GM12891 (cell line): Measurements from ENCODE around the gene SRSF12.

ENCODE experiments used
- DNase-seq: peaks from one replicate; pipeline ENCODE4 v3.0.0; 2011; ENCODE audit warnings: low spot score; ENCODE audit not compliant: insufficient read length
- FAIRE-seq: peaks from 2 replicates; lab custom pipeline; 2011; peaks lifted over from hg19 to GRCh38; lab: Jason Lieb, UNC
- PAX5 ChIP-seq: IDR thresholded peaks from 2 replicates; pipeline ENCODE4 v1.6.1; 2011; ENCODE audit warnings: low read length, moderate library complexity, mild to moderate bottlenecking; ENCODE audit not compliant: insufficient read depth, severe bottlenecking
- POLR2A ChIP-seq: IDR thresholded peaks from 2 replicates; pipeline ENCODE4 v1.6.1; 2011; ENCODE audit warnings: low read depth, low read length, control low read depth
- POLR2AphosphoS5 ChIP-seq: IDR thresholded peaks from 2 replicates; pipeline ENCODE4 v1.6.1; 2011; ENCODE audit warnings: low read depth, low read length, control low read depth
- POU2F2 ChIP-seq: IDR thresholded peaks from 2 replicates; pipeline ENCODE4 v1.6.1; 2011; ENCODE audit warnings: low read depth, mild to moderate bottlenecking, control low read depth, low read length, moderate library complexity
- SPI1 ChIP-seq: IDR thresholded peaks from 2 replicates; pipeline ENCODE4 v1.6.1; 2011; ENCODE audit warnings: low read depth, low read length, control low read depth
- TAF1 ChIP-seq: IDR thresholded peaks from 2 replicates; pipeline ENCODE4 v1.6.1; 2011; ENCODE audit warnings: low read depth, low read length, control low read depth

SRSF12 gene

GRCh38 chr6:89063881-89064280, 54.0 kb downstream of the SRSF12 start:
- FAIRE-seq (no peak), DNase-seq (no peak)
- no peak for TF ChIP-seq POU2F2
- no peak for TF ChIP-seq POLR2A
- TF ChIP-seq TAF1 = no peak
- TF ChIP-seq PAX5 = no peak
- TF ChIP-seq SPI1 = no peak
- TF ChIP-seq POLR2AphosphoS5 = no peak

GRCh38 chr6:89059227-89059626, 58.6 kb downstream of the SRSF12 start:
- DNase-seq (no peak), FAIRE-seq (no peak)
- no peak for TF ChIP-seq SPI1
- no peak for TF ChIP-seq POU2F2
- no peak for TF ChIP-seq POLR2AphosphoS5
- TF ChIP-seq PAX5 = no peak
- TF ChIP-seq POLR2A = no peak
- TF ChIP-seq TAF1 = no peak

DNA sequence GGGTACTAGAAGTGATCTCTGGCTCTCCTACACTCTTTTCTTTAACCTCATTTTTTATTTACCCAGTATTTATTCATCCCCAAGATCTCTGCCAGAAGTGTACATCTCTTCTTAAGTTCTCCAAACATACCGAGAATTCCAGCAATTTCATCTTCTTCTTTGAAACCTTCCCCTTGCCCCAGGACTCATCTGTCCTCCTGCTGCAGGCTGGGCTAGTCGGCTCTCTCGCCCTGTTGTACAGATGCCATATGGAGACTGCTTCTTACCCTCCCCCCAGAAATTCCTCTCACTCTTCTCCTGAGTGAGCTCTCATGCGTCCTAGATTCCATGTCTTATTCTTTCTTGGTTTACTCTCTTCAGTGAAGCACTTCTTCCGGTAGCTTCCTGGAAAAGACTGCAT, 59.2 kb downstream of the SRSF12 start:
- no peak for DNase-seq
- TF ChIP-seq PAX5 (no peak), POU2F2 (no peak), TAF1 (no peak), POLR2A (no peak), POLR2AphosphoS5 (no peak), SPI1 (no peak)
- no peak for FAIRE-seq

GRCh38 chr6:89057759-89058158, 60.1 kb downstream of the SRSF12 start:
- TF ChIP-seq POU2F2 (no peak), TAF1 (no peak), POLR2AphosphoS5 (no peak), PAX5 (no peak), POLR2A (no peak), SPI1 (no peak)
- FAIRE-seq = no peak

GRCh38 chr6:89054208-89054607, 63.7 kb downstream of the SRSF12 start:
- TF ChIP-seq PAX5 (no peak), SPI1 (no peak), POLR2A (no peak), POLR2AphosphoS5 (no peak), POU2F2 (no peak), TAF1 (no peak)
- DNase-seq (no peak), FAIRE-seq (no peak)

More at GRCh38 chr6:89057759-89058158, 60.1 kb downstream of the SRSF12 start:
- no peak for DNase-seq

GRCh38 chr6:89051676-89052075, 66.2 kb downstream of the SRSF12 start:
- FAIRE-seq (no peak), DNase-seq (no peak)
- TF ChIP-seq PAX5 (no peak), POLR2AphosphoS5 (no peak), TAF1 (no peak), POU2F2 (no peak), POLR2A (no peak), SPI1 (no peak)

DNA sequence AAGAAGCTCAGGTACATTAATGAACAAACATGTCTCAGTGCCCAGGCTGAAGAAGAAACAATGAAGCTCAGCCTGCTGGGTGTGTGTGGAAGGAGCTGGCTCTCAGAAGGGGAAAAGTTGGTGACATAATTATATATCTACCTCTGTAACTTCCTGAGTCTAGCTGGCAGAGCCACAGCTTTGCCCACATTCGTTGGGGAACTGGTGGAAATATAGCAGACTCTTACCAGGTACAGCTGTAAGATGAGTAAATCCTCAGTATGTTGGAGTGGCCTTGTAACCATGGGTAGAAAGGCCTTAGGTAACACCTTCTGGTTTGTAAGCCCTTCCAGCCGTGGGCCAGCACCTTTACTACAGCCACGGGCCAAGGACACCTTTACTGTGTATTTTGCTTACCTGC, 67.2 kb downstream of the SRSF12 start:
- FAIRE-seq = no peak
- DNase-seq = no peak
- TF ChIP-seq SPI1 (no peak), TAF1 (no peak)

GRCh38 chr6:89050155-89050554, 67.7 kb downstream of the SRSF12 start:
- FAIRE-seq (no peak), DNase-seq (no peak)

DNA sequence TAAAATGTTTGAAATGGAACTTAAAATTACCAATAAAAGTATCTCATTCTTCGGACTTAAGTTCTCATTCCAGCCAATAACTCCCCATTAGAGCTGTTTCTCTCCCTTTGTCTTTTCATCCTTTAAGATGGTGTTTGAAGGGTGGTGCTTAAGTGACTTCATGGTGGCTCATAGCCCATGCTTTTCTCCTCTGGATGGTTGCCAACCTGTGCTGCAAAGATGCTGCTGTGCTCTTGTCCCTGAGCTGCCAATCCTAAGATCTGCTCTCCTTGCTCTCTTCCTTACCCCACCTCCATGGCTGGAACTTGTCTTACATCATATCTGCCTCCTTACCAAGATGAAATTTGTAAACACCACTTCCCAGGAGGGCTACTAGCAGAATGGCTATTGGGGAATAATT, 68.9 kb downstream of the SRSF12 start:
- FAIRE-seq (no peak), DNase-seq (no peak)
- TF ChIP-seq TAF1 = no peak
- TF ChIP-seq PAX5 = no peak
- TF ChIP-seq POU2F2 = no peak
- no peak for TF ChIP-seq POLR2A
- TF ChIP-seq POLR2AphosphoS5 = no peak
- TF ChIP-seq SPI1 = no peak

More at GRCh38 chr6:89050155-89050554, 67.7 kb downstream of the SRSF12 start:
- TF ChIP-seq POLR2A (no peak), POU2F2 (no peak), TAF1 (no peak), SPI1 (no peak), POLR2AphosphoS5 (no peak), PAX5 (no peak)

GRCh38 chr6:89048288-89048923, 69.5 kb downstream of the SRSF12 start:
- TF ChIP-seq POLR2A (no peak), TAF1 (no peak), SPI1 (no peak), PAX5 (no peak), POLR2AphosphoS5 (no peak), POU2F2 (no peak)
- DNase-seq (no peak), FAIRE-seq (no peak)
